ENCODE measurements around the gene SNRNP48. TPM values are rescaled to one million over a fixed set of nuclear protein-coding genes. Genes with fewer than 3 reads are reported as not detected.

SNRNP48 gene
- total RNA-seq (2021; fragmentation: NEBNext Ultra II Directional; extraction: Animal tissue kit (Norgen Biotek cat#: 25700)) (20.5 and 21.0 TPM in 2 replicates), polyA plus RNA-seq (2011; rRNA removed) (4.3 and 7.7 TPM in 2 replicates), polyA minus RNA-seq (2011; rRNA and poly(A)+ RNA removed) (5.6 and 5.7 TPM in 2 replicates)
- polyA plus RNA-seq (2011; cell fraction: cytosol; rRNA removed) = 8.7 TPM
- 4.2 TPM for polyA plus RNA-seq (2011; cell fraction: nucleus; rRNA removed)
- 6.1 to 12.4 TPM (median 8.0 TPM) in 4 replicates for polyA plus RNA-seq (2012, experiment 1 of 2)
- polyA plus RNA-seq (2012, experiment 2 of 2) = 1.2 TPM
- 14.7 TPM for polyA plus RNA-seq (2013, experiment 1 of 2)
- polyA plus RNA-seq (2013, experiment 2 of 2) = 14.0 TPM
- polyA minus RNA-seq (2011; cell fraction: cytosol; rRNA and poly(A)+ RNA removed) = 6.0 TPM
- 9.0 TPM for polyA minus RNA-seq (2011; cell fraction: nucleus; rRNA and poly(A)+ RNA removed)
- long read RNA-seq, experiment 1, full-length matches to known transcripts = 2 of 18 reads
- long read RNA-seq, experiment 1, partial matches to known transcripts = 6 of 18 reads
- long read RNA-seq, experiment 1, other reads (novel, unspliced or antisense) = 10 of 18 reads
- long read RNA-seq, experiment 2, full-length matches to known transcripts = 11 of 24 reads
- long read RNA-seq, experiment 2, partial matches to known transcripts = 2 of 24 reads
- long read RNA-seq, experiment 2, other reads (novel, unspliced or antisense) = 11 of 24 reads

- FAIRE-seq = peak; percentile 45
- peaks cover 6 to 35% of the 10 kb centered on the region in 2 experiments for H3K79me2 ChIP-seq (ENCODE audit: control insufficient read depth in 1 of 2, insufficient read depth in 2 of 2, low read length in 2 of 2)
- peak within 1 kb of the TSS; percentile 45; the same call in 1 of the 2 replicates for H4K8ac ChIP-seq (ENCODE audit: extremely low read depth, insufficient read depth, low read length)
- no peaks in the 10 kb centered on the region for H3K27me3 ChIP-seq (replicated peaks in 1 of 4; ENCODE audit: control insufficient read depth in 3 of 4, extremely low read depth in 1 of 4, insufficient read depth in 3 of 4, low read length in 3 of 4)
- peaks cover 9% of the 10 kb centered on the region for H3K23me2 ChIP-seq (ENCODE audit: low read depth, low read length)
- H2BK120ac ChIP-seq (replicated peaks; ENCODE audit: low read depth, low read length) = no peak within 1 kb of the TSS
- H2AK5ac ChIP-seq (ENCODE audit: low read depth, low read length) = no peak within 1 kb of the TSS
- no peak within 1 kb of the TSS for H3K14ac ChIP-seq (ENCODE audit: insufficient read length)
- H3K4me1 ChIP-seq (replicated peaks in 1 of 4; ENCODE audit: control insufficient read depth in 3 of 4, insufficient read depth in 4 of 4, low read length in 3 of 4) = peaks cover 0 to 10% (median 2%) of the 10 kb centered on the region in 4 experiments; a peak in 2 of 7 replicates
- H3K18ac ChIP-seq (ENCODE audit: extremely low read depth, low read length) = peak within 1 kb of the TSS; percentile 68; the same call in 1 of the 2 replicates
- peaks cover 0 to 12% of the 10 kb centered on the region in 2 experiments for H4K20me1 ChIP-seq (replicated peaks in 1 of 2; ENCODE audit: control insufficient read depth in 1 of 2, insufficient read depth in 2 of 2, low read length in 2 of 2)
- no peak within 1 kb of the TSS for H2BK12ac ChIP-seq (ENCODE audit: low read depth, low read length)
- peak within 1 kb of the TSS; percentile 66 for H4K5ac ChIP-seq (ENCODE audit: insufficient read length, low read depth, low read length)
- CTCF ChIA-PET (ENCODE audit: partially characterized antibody) = interaction anchor here (0.7 to 1.2 kb wide), 3 partner anchors 24 to 183 kb away, joined by 3 to 4 read pairs (median 3); no protein-coding TSS in a partner anchor
- WGBS, 2 experiments (ENCODE audit: extremely low coverage in 1 of 2, insufficient coverage in 1 of 2, insufficient read length in 1 of 2, insufficient replicate concordance in 2 of 2, low coverage in 1 of 2, low lambda C conversion rate in 2 of 2, missing lambda C conversion rate in 1 of 2) = 3% methylated on average over 51 of the region's 72 CpGs; no CpG with 5 or more reads in 1 of the 2 experiments
- H3K4ac ChIP-seq (replicated peaks; ENCODE audit: insufficient read length, low read depth, low read length) = no peak within 1 kb of the TSS
- 0 out of 2 replicates have a peak within 1 kb of the TSS, but pooled peaks have one; percentile 19 for H2BK5ac ChIP-seq (ENCODE audit: low read depth, low read length)
- peak within 1 kb of the TSS; percentile 26 for H3K56ac ChIP-seq (replicated peaks; ENCODE audit: insufficient read length, low read depth, low read length)
- H3K27ac ChIP-seq (ENCODE audit: low read depth, low read length) = no peak within 1 kb of the TSS; the same call in 1 of the 2 replicates
- H2BK20ac ChIP-seq (ENCODE audit: low read length) = no peak within 1 kb of the TSS
- no peaks in the 10 kb centered on the region for H3K9me3 ChIP-seq (ENCODE audit: insufficient read depth in 2 of 2, low read depth in 1 of 2, low read length in 1 of 2)
- H3K4me2 ChIP-seq (ENCODE audit: insufficient read depth in 1 of 2, low read depth in 2 of 2, low read length in 2 of 2) = peak within 1 kb of the TSS; percentile 75 to 79
- H3K23ac ChIP-seq (ENCODE audit: insufficient read length) = no peak within 1 kb of the TSS
- no peak within 1 kb of the TSS for H2BK15ac ChIP-seq (ENCODE audit: low read length)
- H3K9ac ChIP-seq (replicated peaks in 1 of 4; ENCODE audit: extremely low read depth in 1 of 4, low read depth in 3 of 4, low read length in 3 of 4) = peak within 1 kb of the TSS; percentile 63 to 77 (median 74)
- H3K79me1 ChIP-seq (ENCODE audit: low read depth, low read length) = peaks cover 7% of the 10 kb centered on the region
- DNase-seq (ENCODE audit: low read depth in 1 of 2, low spot score in 2 of 2) = peak; percentile 74 to 95
- POLR2A ChIA-PET (ENCODE audit: partially characterized antibody) = interaction anchor here (0.7 to 1.3 kb wide), 5 partner anchors 10 to 201 kb away, joined by 3 to 5 read pairs (median 4); partner anchors contain the start of genes CAGE1 and RIOK1
- peaks cover 2 to 21% (median 14%) of the 10 kb centered on the region in 4 experiments for H3K36me3 ChIP-seq (ENCODE audit: control insufficient read depth in 2 of 4, insufficient read depth in 4 of 4, low read length in 3 of 4)
- no peak within 1 kb of the TSS for H4K91ac ChIP-seq (replicated peaks; ENCODE audit: insufficient read length, low read length)
- peak within 1 kb of the TSS; percentile 74 to 91 (median 76) for H3K4me3 ChIP-seq (ENCODE audit: extremely low read depth in 1 of 4, insufficient read depth in 2 of 4, low read depth in 3 of 4, low read length in 4 of 4)
- peak within 1 kb of the TSS; percentile 65; the same call in 1 of the 2 replicates for H2AFZ ChIP-seq (ENCODE audit: low read length)
- TF ChIP-seq PHF8 (conservative IDR thresholded peaks at IDR 0.05; ENCODE audit: low read depth, low read length) (peak; percentile 95), ATF3 (IDR thresholded peaks at IDR 0.05; ENCODE audit: insufficient read depth, low read depth, low read length) (peak; percentile 80), NRF1 (IDR thresholded peaks at IDR 0.05; ENCODE audit: low read depth, low read length) (peak; percentile 28; the same call in 1 of the 2 replicates), CHD1 (IDR thresholded peaks at IDR 0.05; ENCODE audit: low read depth, low read length) (no peak), CTBP2 (IDR thresholded peaks at IDR 0.05; ENCODE audit: borderline replicate concordance, insufficient read depth, insufficient read length, low read length) (no peak)
These were observed at the start of gene SNRNP48 for GRCh38 chr6:7589949-7590917. Gene SNRNP48, plus strand, starts transcription at chr6:7590198. Its CDS starts 60 bp downstream, at chr6:7590258.

All from H1 (cell line).